MM.1S (cell line): ENCODE data around the gene TAOK1.

Source experiments
- EZH2phosphoT487 ChIP-seq: fragments of 300-600 bp; sonication (generic); IDR thresholded peaks from 2 replicates; pipeline ENCODE4 v1.6.1; 2018; ENCODE audit warnings: antibody characterized with exemption, low read length
- TF ChIP-seq, protein P1 (sequence below): fragments of 300-600 bp; sonication (generic); IDR thresholded peaks from 2 replicates; pipeline ENCODE4 v1.5.1; 2016; ENCODE audit warnings: antibody characterized with exemption, low read length, mixed read lengths

GRCh38 chr17:29443041-29443739, 53.0 kb downstream of the TAOK1 start:
- TF ChIP-seq, protein P1, sequence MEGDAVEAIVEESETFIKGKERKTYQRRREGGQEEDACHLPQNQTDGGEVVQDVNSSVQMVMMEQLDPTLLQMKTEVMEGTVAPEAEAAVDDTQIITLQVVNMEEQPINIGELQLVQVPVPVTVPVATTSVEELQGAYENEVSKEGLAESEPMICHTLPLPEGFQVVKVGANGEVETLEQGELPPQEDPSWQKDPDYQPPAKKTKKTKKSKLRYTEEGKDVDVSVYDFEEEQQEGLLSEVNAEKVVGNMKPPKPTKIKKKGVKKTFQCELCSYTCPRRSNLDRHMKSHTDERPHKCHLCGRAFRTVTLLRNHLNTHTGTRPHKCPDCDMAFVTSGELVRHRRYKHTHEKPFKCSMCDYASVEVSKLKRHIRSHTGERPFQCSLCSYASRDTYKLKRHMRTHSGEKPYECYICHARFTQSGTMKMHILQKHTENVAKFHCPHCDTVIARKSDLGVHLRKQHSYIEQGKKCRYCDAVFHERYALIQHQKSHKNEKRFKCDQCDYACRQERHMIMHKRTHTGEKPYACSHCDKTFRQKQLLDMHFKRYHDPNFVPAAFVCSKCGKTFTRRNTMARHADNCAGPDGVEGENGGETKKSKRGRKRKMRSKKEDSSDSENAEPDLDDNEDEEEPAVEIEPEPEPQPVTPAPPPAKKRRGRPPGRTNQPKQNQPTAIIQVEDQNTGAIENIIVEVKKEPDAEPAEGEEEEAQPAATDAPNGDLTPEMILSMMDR = no peak
- no peak for TF ChIP-seq EZH2phosphoT487
